GM18502 (cell line): ENCODE data around the gene TNRC6C.

Experiments
- ATAC-seq: cut with Tn5 transposase; IDR thresholded peaks from one replicate; pipeline ENCODE4 v1.9.1; 2021; ENCODE audit warnings: mild to moderate bottlenecking; ENCODE audit not compliant: unreplicated experiment, poor library complexity

Gene TNRC6C

GRCh38 chr17:78144736-78145641 lies 186.5 kb downstream of the TNRC6C start:
- ATAC-seq = no peak

GRCh38 chr17:78146471-78146869 lies 188.0 kb downstream of the TNRC6C start:
- no peak for ATAC-seq

GRCh38 chr17:78146881-78147280 lies 188.4 kb downstream of the TNRC6C start:
- ATAC-seq = no peak

GRCh38 chr17:78147315-78147998 lies 189.0 kb downstream of the TNRC6C start:
- no peak for ATAC-seq

- ATAC-seq = no peak
Observed at GRCh38 chr17:78148286-78149016, 189.9 kb downstream of the TNRC6C start.

- no peak for ATAC-seq
Observed at GRCh38 chr17:78151514-78152008, 193.1 kb downstream of the TNRC6C start.

GRCh38 chr17:78154903-78155811 lies 196.7 kb downstream of the TNRC6C start:
- peak; percentile 57 for ATAC-seq
